Left lung (tissue), 10 donors: ENCODE measurements around the gene RBM6. TPM values are rescaled to one million over a fixed set of nuclear protein-coding genes. Genes with fewer than 3 reads are reported as not detected.
"Not testable (repeated sequence)": the region's sequence is repeated elsewhere in the genome, so short reads cannot be mapped to it uniquely, and the experiment has no call there.

ENCODE experiments used
- ATAC-seq: fragments of 200-7000 bp; cut with Tn5 transposase; one replicate; pipeline ENCODE4 v1.9.1; 2020; ENCODE audit warnings: moderate library complexity
- DNase-seq, 4 donors: peaks; one replicate each; pipeline ENCODE4 v3.0.0-alpha.2; 2013 to 2020
- H3K27ac ChIP-seq, 2 donors: fragments of 200-600 bp; sonication (generic) in 1 of 2; one replicate each; pipeline versions ENCODE4 v1.5.0 to v1.8.0; 2020 to 2021
- H3K27me3 ChIP-seq, 2 donors: fragments of 200-600 bp; sonication (generic) in 1 of 2; one replicate each; pipeline versions ENCODE4 v1.5.0 to v1.8.0; 2020 to 2021
- H3K36me3 ChIP-seq, 2 donors: fragments of 200-600 bp; sonication (generic) in 1 of 2; one replicate each; pipeline versions ENCODE4 v1.5.0 to v1.8.0; 2020 to 2021
- H3K4me1 ChIP-seq, 2 donors: fragments of 200-600 bp; one replicate each; pipeline ENCODE4 v1.8.0; 2021
- H3K4me3 ChIP-seq, 2 donors: fragments of 200-600 bp; sonication (generic) in 1 of 2; one replicate each; pipeline versions ENCODE4 v1.5.0 to v1.8.0; 2020 to 2021; ENCODE audit warnings: mild to moderate bottlenecking in 1 of 2
- H3K9me3 ChIP-seq, 2 donors: fragments of 200-600 bp; sonication (generic) in 1 of 2; one replicate each; pipeline versions ENCODE4 v1.5.0 to v1.8.0; 2020 to 2021
- CTCF ChIP-seq, 2 donors: fragments of 200-600 bp; sonication (generic) in 1 of 2; IDR thresholded peaks; one replicate each; pipeline versions ENCODE4 v1.5.0 to v1.8.0; 2021; ENCODE audit warnings: antibody characterized with exemption in 2 of 2
- intact Hi-C, 2 donors: fragments of 100-400 bp; cut with DNase I; formaldehyde crosslinking; loops; one replicate each; pipeline versions ENCODE4 v1.11.2 to v1.14.2; 2022
- polyA plus RNA-seq, 6 donors: library from polyadenylated mRNA; unstranded; fragments of 120-200 nt; gene quantifications; one replicate each; pipeline ENCODE4 v1.2.1, GENCODE V29; 2013; ENCODE audit not compliant: insufficient read length in 6 of 6
- total RNA-seq, 2 donors: library from RNA; stranded (reverse); fragmentation: NEBNext Ultra II Directional; extraction: Animal tissue kit (Norgen Biotek cat#: 25700); gene quantifications; one replicate each; pipeline ENCODE4 v1.2.1, GENCODE V29; 2021
- donor health status: DM: no; HTN: yes; CAD: no.
- donor health status: DM: no; HTN: no; CAD: no.

Gene RBM6
- total and polyA plus RNA-seq, 8 donors, result 59.6 to 232 (median 168) TPM

GRCh38 chr3:50028346-50028745 is 88.4 kb downstream of the RBM6 start:
- no peak for ATAC-seq
- peaks cover 0 to 41% of the 10 kb centered on the region in 2 donors for H3K36me3 ChIP-seq
- intact Hi-C loops, result no loop called here
- no peak for DNase-seq
- no peak for TF ChIP-seq CTCF (IDR thresholded peaks at IDR 0.05)
- no peaks in the 10 kb centered on the region for H3K27me3 ChIP-seq
- H3K27ac ChIP-seq, result no peak overlapping the region
- H3K9me3 ChIP-seq, result no peaks in the 10 kb centered on the region
- H3K4me1 ChIP-seq, result no peaks in the 10 kb centered on the region
- no peak overlapping the region for H3K4me3 ChIP-seq

- not testable (repeated sequence) for ATAC-seq, DNase-seq
These were observed 91.3 kb downstream of the RBM6 start for GRCh38 chr3:50031201-50031600.

GRCh38 chr3:50044976-50045375 is 105.0 kb downstream of the RBM6 start:
- no peak for DNase-seq
- TF ChIP-seq CTCF (IDR thresholded peaks at IDR 0.05), result no peak
- Histone ChIP-seq H3K27me3 (no peaks in the 10 kb centered on the region), H3K36me3 (peaks cover 0 to 31% of the 10 kb centered on the region in 2 donors), H3K4me3 (no peak overlapping the region), H3K4me1 (no peaks in the 10 kb centered on the region), H3K27ac (no peak overlapping the region), H3K9me3 (no peaks in the 10 kb centered on the region)
- intact Hi-C loops, result no loop called here
- no peak for ATAC-seq

More at GRCh38 chr3:50031201-50031600, 91.3 kb downstream of the RBM6 start:
- H3K27ac ChIP-seq, H3K4me1 ChIP-seq, H3K9me3 ChIP-seq, H3K27me3 ChIP-seq, H3K4me3 ChIP-seq, intact Hi-C loops: not testable (repeated sequence)
- peaks cover 0 to 32% of the 10 kb centered on the region in 2 donors for H3K36me3 ChIP-seq

GRCh38 chr3:50047426-50047825 is 107.5 kb downstream of the RBM6 start:
- Histone ChIP-seq H3K27ac (no peak overlapping the region), H3K27me3 (no peaks in the 10 kb centered on the region), H3K36me3 (peaks cover 0 to 50% of the 10 kb centered on the region in 2 donors), H3K4me1 (no peaks in the 10 kb centered on the region), H3K4me3 (no peak overlapping the region), H3K9me3 (no peaks in the 10 kb centered on the region)
- TF ChIP-seq CTCF (IDR thresholded peaks at IDR 0.05), result no peak
- DNase-seq (no peak), ATAC-seq (no peak)
- intact Hi-C loops, result no loop called here

GRCh38 chr3:50050361-50050760 is 110.4 kb downstream of the RBM6 start:
- TF ChIP-seq CTCF (IDR thresholded peaks at IDR 0.05), result no peak
- Histone ChIP-seq H3K9me3 (no peaks in the 10 kb centered on the region), H3K27me3 (no peaks in the 10 kb centered on the region), H3K4me3 (no peak overlapping the region), H3K4me1 (no peaks in the 10 kb centered on the region), H3K36me3 (peaks cover 0 to 69% of the 10 kb centered on the region in 2 donors), H3K27ac (no peak overlapping the region)
- no peak for DNase-seq
- ATAC-seq, result no peak
- intact Hi-C loops, result no loop called here

- intact Hi-C loops, result no loop called here
- H3K36me3 ChIP-seq, result peaks cover 6 to 89% of the 10 kb centered on the region in 2 donors
- no peak for TF ChIP-seq CTCF (IDR thresholded peaks at IDR 0.05)
These were observed 117.8 kb downstream of the RBM6 start for GRCh38 chr3:50057756-50058155.

More at GRCh38 chr3:50057756-50058155, 117.8 kb downstream of the RBM6 start:
- H3K4me3 ChIP-seq, result no peak overlapping the region
- no peaks in the 10 kb centered on the region for H3K27me3 ChIP-seq
- DNase-seq (no peak), ATAC-seq (no peak)
- no peaks in the 10 kb centered on the region for H3K9me3 ChIP-seq
- H3K27ac ChIP-seq, result no peak overlapping the region
- no peaks in the 10 kb centered on the region for H3K4me1 ChIP-seq
